Lung (tissue), 12 donors: ENCODE data around the gene CLEC4F. TPM values are rescaled to one million over a fixed set of nuclear protein-coding genes. Genes with fewer than 3 reads are reported as not detected.

Source experiments
- ATAC-seq: fragments of 200-7000 bp; cut with Tn5 transposase; one replicate; pipeline ENCODE4 v1.9.1; 2020; ENCODE audit warnings: moderate number of reproducible peaks; ENCODE audit not compliant: insufficient read depth, low FRiP score
- DNase-seq, 3 donors: peaks; one replicate each; pipeline ENCODE4 v3.0.0-alpha.2; 2013 to 2017
- H3K27ac ChIP-seq, 2 donors: one replicate each; pipeline ENCODE4 v1.5.1; 2013; ENCODE audit warnings: mild to moderate bottlenecking in 2 of 2, moderate library complexity in 2 of 2, control low read depth in 1 of 2, inconsistent platforms in 1 of 2, low read depth in 1 of 2, low read length in 1 of 2
- H3K27me3 ChIP-seq, 3 donors: one replicate each; pipeline ENCODE4 v1.5.1; 2013; ENCODE audit warnings: low read length in 2 of 3; ENCODE audit not compliant: control insufficient read depth in 3 of 3, insufficient read depth in 3 of 3
- H3K36me3 ChIP-seq, 4 donors: one replicate each; pipeline ENCODE4 v1.5.1; 2013; ENCODE audit warnings: low read length in 4 of 4, mild to moderate bottlenecking in 1 of 4, moderate library complexity in 1 of 4; ENCODE audit not compliant: control insufficient read depth in 4 of 4, insufficient read depth in 4 of 4
- H3K4me1 ChIP-seq, 5 donors: one replicate each; pipeline ENCODE4 v1.5.1; 2013; ENCODE audit warnings: low read length in 5 of 5, mild to moderate bottlenecking in 2 of 5, moderate library complexity in 1 of 5; ENCODE audit not compliant: control insufficient read depth in 5 of 5, insufficient read depth in 5 of 5
- H3K4me3 ChIP-seq: one replicate; pipeline ENCODE4 v1.5.1; 2013; ENCODE audit warnings: mild to moderate bottlenecking, control low read depth, moderate library complexity
- H3K9ac ChIP-seq, 2 donors: one replicate each; pipeline ENCODE4 v1.5.1; 2013; ENCODE audit warnings: low read length in 2 of 2, control low read depth in 1 of 2; ENCODE audit not compliant: insufficient read depth in 1 of 2
- H3K9me3 ChIP-seq, 4 donors: one replicate each; pipeline ENCODE4 v1.5.1; 2013; ENCODE audit warnings: low read length in 3 of 4, mild to moderate bottlenecking in 1 of 4, moderate library complexity in 1 of 4; ENCODE audit not compliant: control insufficient read depth in 4 of 4, insufficient read depth in 3 of 4
- CTCF ChIP-seq: IDR thresholded peaks from 2 replicates; pipeline ENCODE4 v1.5.1; 2012; ENCODE audit warnings: mild to moderate bottlenecking; ENCODE audit errors: control extremely low read depth, extremely low read depth
- WGBS, 2 donors: extraction: QIAGEN DNeasy Blood & Tissue Kit; methylation state at CpG; one replicate each; pipeline ENCODE4 v1.1.7; 2013; 5-methylcytosine and 5-hydroxymethylcytosine counted together
- polyA plus RNA-seq, 2 donors: library from polyadenylated mRNA; stranded (reverse); fragments of 200-250 nt; gene quantifications; one replicate each; pipeline ENCODE4 v1.2.1, GENCODE V29; 2013
- total RNA-seq, 2 donors: library from RNA; depleted of rRNA in 1 of 2; stranded (reverse); fragments of >200 nt in 1 of 2; gene quantifications; one replicate each; pipeline ENCODE4 v1.2.1, GENCODE V29; 2014 to 2021
- donor health status: control.
- donor health status: control.
- donor health status: Bipolar disorder and iron deficiency.
- donor health status: healthy.
- donor health status: DM: yes; HTN: yes; CAD: no.

Gene CLEC4F
- total and polyA plus RNA-seq, 4 donors = 0.31 to 0.58 (median 0.37) TPM

DNA sequence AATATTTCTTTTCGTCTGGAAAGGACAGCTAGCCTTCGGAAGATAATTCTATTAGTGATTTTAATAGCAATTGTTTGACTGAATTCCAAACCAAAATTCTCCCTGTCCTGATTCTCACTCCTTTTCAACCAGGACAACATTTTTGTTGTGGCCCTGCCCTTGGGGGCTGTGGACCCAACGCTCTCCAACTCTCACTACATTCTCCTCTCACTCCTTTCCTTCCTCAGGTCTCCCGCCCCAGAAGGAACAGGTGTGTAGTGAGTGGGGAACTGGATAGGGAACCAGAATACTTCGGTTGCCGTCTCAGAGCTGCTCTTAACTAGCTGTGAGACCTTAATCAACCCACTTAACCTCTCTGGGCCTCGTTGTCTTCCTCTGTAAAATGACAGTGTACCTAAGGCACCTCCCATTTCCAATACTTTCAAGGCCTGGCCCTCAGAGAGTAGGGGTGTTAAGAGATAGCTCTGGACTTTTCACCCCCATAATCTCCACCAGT lies 51.8 kb downstream of the CLEC4F start:
- peaks cover 0 to 2% (median 0%) of the 10 kb centered on the region in 4 donors for H3K9me3 ChIP-seq
- ATAC-seq (no peak), DNase-seq (no peak)
- 57 to 67% methylated on average over 7 of the region's 7 CpGs for WGBS, 2 donors
- H3K27me3 ChIP-seq = peaks cover 0 to 32% (median 19%) of the 10 kb centered on the region in 3 donors
- no peak for TF ChIP-seq CTCF
- H3K4me1 ChIP-seq = peaks cover 5 to 12% (median 8%) of the 10 kb centered on the region in 5 donors
- H3K27ac ChIP-seq = no peak overlapping the region
- H3K9ac ChIP-seq = no peak overlapping the region
- H3K4me3 ChIP-seq = no peak overlapping the region
- H3K36me3 ChIP-seq = no peaks in the 10 kb centered on the region

GRCh38 chr2:70767699-70768589 lies 52.5 kb downstream of the CLEC4F start, which contains the start of gene ADD2:
Gene ADD2 (minus strand): TSS chr2:70768200. CDS start chr2:70706408, 61,792 bp downstream.
- peaks cover 0 to 2% (median 0%) of the 10 kb centered on the region in 4 donors for H3K9me3 ChIP-seq
- peaks cover 0 to 32% (median 19%) of the 10 kb centered on the region in 3 donors for H3K27me3 ChIP-seq
- peaks cover 5 to 12% (median 8%) of the 10 kb centered on the region in 5 donors for H3K4me1 ChIP-seq
- TF ChIP-seq CTCF = no peak
- H3K36me3 ChIP-seq = no peaks in the 10 kb centered on the region
- H3K9ac ChIP-seq = no peak within 1 kb of the TSS
- ATAC-seq (peak; percentile 43), DNase-seq (peak; percentile 65 to 80 (median 68))
- no peak within 1 kb of the TSS for H3K27ac ChIP-seq
- peak within 1 kb of the TSS; percentile 18 for H3K4me3 ChIP-seq
- 1 to 2% methylated on average over 55 to 72 of the region's 74 CpGs for WGBS, 2 donors

GRCh38 chr2:70767079-70767698 lies 53.2 kb downstream of the CLEC4F start:
- TF ChIP-seq CTCF = no peak
- WGBS, 2 donors = 1% methylated on average over 42 to 51 of the region's 51 CpGs
- peak; percentile 35 for ATAC-seq

More at GRCh38 chr2:70767079-70767698, 53.2 kb downstream of the CLEC4F start:
- H3K9ac ChIP-seq = no peak overlapping the region
- no peaks in the 10 kb centered on the region for H3K9me3 ChIP-seq
- H3K36me3 ChIP-seq = no peaks in the 10 kb centered on the region
- peaks cover 5 to 12% (median 8%) of the 10 kb centered on the region in 5 donors for H3K4me1 ChIP-seq
- H3K4me3 ChIP-seq = peak overlapping the region; percentile 18
- DNase-seq = peak in 1 of 3 donors; percentile 24
- H3K27ac ChIP-seq = no peak overlapping the region
- peaks cover 0 to 32% (median 19%) of the 10 kb centered on the region in 3 donors for H3K27me3 ChIP-seq
